Putamen (tissue), 1 donor: ENCODE data around the gene OPN1MW2.
"Not testable (repeated sequence)": the region's sequence is repeated elsewhere in the genome, so short reads cannot be mapped to it uniquely, and the experiment has no call there.

Experiments used
- DNase-seq: peaks from one replicate; pipeline ENCODE4 v3.0.0-alpha.2; 2016; ENCODE audit warnings: low spot score

Gene OPN1MW2

GRCh38 chrX:154269245-154269644 lies 49.7 kb downstream of the OPN1MW2 start:
- not testable (repeated sequence) for DNase-seq
